ENCODE results near the gene CALML5.
"Not testable (repeated sequence)": the region's sequence is repeated elsewhere in the genome, so short reads cannot be mapped to it uniquely, and the experiment has no call there.

The CALML5 gene

DNA sequence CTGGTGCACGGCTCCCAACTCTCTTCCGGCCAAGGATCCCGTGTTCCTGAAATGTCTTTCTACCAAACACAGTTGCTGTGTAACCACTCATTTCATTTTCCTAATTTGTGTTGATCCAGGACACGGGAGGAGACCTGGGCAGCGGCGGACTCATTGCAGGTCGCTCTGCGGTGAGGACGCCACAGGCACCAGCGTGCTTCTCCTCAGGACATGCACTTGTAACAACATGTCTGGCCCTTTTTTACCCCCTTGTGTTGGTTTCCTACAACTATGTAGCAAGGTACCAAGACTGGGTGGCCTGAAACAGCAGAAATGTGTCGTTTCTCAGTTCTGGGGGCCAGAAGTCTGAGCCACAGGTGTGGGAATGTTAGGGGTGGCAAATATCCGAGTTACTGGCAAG lies 18.2 kb downstream of the CALML5 start:
- DNase-seq (ENCODE audit: low spot score) = no peak

DNA sequence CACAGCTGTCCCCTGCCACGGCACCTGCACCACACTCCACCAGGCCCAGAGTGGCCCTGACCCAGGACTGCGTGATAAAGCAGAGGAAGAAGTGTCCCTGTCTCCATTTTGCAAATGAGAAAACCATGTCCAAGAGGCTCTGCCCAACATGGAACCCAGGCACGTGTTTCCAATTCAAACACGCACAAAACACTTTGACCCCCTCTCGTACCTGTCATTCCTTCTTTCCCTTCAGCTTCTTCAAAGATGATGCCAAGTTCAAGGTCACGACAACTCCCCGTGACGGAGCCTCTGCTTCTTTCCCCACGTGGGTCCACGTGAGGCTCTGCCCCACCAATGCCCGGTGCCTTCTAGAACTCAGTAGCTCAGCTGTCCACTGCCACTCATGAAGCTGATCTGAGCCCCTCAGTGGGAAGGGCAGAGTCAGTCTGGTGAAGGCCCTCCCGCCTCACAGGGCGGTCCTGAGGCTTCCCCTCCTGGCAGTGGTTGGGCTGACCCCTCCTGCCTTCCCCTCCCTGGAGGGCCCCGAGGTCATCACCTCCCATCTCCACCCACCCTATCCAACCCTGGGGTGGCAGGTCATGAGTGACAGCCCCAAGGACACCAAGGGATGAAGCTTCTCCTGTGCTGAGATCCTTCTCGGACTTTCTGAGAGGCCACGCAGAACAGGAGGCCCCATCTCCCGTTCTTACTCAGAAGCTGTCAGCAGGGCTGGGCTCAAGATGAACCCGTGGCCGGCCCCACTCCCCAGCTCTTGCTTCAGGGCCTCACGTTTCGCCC lies 19.0 kb downstream of the CALML5 start:
- DNase-seq (ENCODE audit: low spot score) = no peak

DNA sequence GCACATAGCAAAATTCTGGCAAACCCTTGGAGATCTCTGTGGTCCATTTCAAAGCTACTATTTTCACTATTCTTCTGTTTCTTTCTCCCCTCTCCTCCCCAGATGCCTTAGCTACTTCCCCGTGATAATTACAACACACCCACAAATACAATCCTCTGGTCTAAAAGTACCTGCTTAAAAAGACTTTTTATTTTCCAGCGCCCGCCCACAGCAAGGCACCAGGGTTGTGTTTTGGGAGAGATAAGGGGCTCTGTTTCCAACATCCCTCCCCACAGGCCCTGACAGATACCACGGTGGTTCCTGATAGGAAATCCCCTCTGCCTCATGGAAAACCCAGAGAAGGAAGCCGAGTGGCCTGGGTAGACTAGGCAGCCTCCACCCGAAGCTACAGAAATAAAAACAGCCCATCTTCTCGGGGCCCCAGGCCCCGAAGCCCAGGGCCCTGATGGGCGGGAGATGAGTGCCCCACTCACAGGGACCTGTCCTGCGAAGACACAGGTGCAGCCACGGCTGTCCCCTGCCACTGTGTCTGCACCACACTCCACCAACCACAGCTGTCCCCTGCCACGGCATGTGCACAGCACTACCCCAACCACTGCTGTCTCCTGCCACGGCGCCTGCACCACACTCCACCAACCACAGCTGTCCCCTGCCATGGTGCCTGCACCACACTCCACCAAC lies 19.7 kb downstream of the CALML5 start:
- no peak for DNase-seq (ENCODE audit: low spot score)

DNA sequence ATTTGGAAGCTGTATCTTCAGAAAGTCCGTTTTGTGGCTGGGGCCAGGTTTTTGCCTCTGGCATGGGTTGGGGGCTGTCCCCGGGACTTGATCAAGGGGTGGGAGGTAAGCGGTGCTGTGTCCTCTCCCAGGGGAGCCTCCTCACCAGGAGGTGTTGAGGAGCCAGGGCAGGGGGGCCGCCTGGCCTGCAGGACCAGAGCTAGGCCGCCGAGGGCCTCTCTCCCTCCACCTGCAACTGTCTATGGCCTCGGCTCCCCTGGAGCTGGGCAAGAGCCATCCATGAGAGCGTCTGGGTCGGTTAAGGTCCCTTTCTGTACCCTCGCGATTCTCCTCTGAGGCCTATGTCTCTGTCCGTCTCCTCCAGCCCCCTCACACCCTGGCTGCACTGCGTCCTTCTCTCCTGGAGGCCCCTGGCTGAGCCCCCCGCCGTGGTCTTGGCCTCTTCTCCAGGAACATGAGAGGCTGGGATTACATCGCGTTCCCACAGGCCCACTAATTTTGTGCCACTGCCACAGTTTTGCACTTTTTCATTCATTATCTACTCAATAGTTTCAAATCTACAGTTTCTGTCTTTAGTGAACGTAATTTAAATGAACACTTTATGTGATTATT lies 20.6 kb downstream of the CALML5 start:
- no peak for DNase-seq (ENCODE audit: low spot score)

DNA sequence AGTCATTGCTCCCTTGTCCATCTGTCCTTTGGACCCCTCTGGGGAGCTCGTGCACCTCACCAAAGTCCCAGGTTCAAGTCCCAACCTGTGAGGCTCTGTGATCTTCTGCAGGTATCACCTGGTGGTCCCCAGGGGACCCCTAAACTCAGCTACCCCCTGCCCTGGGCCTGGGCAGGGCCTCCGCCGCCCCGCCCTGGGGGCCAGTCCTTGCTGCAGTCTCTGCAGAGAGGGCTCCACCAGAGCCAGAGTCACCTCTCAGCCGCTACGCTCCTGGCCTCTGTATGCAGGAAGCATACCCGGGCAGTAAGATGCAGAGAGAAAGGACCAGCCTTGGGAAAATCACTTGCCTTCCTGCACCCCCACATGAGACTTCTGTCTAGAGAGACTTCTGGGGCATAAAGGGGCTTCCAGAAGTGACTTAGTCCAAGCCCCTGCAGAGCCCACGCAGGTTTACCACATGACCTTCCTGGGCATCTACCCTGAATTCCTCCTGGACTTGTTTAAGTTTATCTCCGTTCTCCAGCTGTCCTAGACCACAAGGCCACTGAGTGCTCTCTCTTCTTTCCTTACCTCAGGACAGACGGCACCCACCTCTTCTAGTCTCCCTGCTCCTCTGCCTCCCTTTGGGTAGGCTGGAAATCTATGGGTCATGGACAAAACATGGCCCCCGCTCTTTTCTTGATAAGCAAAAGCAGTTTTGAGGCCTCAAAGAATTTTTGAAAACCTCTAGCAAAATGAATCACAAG lies 21.2 kb downstream of the CALML5 start:
- no peak for DNase-seq (ENCODE audit: low spot score)

DNA sequence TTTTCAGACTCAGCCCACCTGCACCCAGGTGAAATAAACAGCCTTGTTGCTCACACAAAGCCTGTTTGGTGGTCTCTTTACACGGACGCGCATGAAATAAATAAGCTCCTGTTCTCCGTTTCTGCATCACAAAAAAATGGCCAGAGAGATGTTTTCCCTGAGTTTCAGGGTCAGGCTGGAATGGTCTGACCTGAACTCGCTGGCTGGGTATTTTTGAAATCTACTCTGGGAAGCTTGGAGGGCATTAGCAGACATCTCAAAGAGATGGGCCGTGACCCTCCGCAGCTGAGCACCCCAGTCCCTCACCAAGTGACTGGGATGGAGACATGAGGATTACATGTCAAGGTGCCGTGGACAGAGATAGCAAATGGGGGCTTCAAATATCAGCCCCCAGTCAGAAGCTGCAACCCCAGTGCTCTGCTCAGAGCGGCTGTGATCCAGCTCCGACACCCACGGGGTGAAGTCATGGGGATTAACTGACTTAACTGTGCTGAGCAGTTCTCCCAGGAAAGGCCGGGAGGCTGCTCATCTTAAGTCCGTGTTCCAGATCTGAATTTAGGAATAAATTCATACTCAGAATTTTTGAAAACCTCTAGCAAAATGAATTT lies 22.3 kb downstream of the CALML5 start:
- no peak for DNase-seq (ENCODE audit: low spot score)

DNA sequence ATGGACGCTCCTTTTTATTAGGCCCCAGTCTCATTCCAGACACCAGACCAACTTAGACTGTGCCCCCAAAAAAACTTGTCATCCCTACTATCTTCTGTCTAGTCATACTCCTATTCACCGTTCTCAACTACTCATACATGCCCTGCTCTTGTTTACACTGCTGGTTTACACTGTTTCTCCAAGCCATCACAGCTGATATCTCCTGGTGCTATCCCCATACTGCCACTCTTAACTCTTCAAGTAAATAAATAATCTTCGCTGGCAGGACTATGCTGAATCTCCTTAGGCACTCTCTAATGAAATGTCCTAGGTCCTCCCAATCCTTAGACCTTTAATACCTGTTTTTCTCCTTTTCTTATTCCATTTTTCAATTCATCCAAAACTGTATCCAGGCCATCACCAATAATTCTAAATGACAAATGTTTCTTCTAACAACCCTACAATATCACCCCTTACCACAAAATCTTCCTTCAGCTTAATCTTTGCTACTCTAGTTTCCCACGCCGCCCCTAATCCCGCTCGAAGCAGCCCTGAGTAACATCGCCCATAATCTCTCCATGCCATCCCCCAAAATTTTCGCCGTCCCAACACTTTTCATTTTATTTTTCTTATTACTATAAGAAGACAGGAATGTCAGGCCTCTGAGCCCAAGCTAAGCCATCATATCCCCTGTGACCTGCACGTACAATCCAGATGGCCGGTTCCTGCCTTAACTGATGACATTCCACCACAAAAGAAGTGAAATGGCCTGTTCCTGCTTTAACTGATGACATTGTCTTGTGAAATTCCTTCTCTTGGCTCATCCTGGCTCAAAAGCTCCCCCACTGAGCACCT lies 23.2 kb downstream of the CALML5 start:
- not testable (repeated sequence) for DNase-seq (ENCODE audit: low spot score)

DNA sequence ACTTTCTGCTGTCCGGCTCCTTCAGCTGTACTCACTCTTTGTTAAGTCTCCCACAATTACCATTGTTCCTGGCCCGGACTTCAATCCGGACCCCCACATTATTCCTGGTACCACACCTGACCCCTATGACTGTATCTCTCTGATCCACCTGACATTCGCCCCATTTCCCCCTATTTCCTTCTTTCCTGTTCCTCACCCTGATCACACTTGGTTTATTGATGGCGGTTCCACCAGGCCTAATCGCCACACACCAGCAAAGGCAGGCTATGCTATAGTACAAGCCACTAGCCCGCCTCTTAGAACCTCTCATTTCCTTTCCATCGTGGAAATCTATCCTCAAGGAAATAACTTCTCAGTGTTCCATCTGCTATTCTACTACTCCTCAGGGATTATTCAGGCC lies 24.3 kb downstream of the CALML5 start:
- DNase-seq (ENCODE audit: low spot score) = not testable (repeated sequence)

DNA sequence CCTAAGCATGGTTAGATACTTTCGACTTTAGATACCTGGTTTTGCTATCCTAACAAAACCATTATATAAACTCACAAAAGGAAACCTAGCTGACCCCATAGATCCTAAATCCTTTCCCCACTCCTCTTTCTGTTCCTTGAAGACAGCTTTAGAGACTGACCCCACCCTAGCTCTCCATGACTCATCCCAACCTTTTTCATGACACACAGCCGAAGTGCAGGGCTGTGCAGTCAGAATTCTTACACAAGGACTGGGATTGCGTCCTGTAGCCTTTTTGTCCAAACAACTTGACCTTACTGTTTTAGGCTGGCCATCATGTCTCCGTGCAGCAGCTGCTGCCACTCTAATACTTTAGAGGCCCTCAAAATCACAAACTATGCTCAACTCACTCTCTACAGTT lies 24.7 kb downstream of the CALML5 start:
- DNase-seq (ENCODE audit: low spot score) = not testable (repeated sequence)

DNA sequence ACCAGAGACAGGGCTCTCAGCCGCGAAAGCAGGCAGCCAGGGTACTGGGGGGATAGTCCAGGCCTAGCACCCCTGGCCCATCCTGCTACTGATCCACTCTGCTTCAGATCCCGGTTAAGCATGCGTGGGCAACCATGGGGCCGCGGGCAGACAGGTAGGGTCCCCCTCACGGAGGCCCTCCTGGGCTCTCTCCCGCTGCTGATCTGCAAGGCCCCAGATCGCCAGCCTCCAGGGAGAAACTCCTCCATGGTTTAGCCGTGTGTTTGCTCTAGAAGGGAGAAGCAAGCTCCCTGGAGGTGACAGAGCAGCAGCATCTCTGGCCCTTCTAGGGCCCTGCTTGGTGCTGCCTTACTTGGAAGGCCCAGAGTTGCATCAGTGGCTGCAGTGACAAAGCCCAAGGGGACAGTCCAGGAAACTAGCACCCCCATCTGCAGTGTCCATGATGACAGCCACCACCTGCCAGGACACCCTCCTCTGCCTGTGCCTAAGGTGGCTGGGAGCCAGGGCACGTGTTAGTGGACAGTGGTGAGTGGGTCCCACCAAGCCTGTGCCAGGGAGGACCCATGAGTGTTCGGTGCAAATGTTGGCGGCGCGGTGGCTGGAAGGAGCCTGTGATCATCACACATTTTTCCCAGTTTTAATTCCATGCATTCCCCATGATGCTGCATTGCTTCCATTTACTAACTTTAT lies 29.2 kb downstream of the CALML5 start:
- no peak for DNase-seq (ENCODE audit: low spot score)

DNA sequence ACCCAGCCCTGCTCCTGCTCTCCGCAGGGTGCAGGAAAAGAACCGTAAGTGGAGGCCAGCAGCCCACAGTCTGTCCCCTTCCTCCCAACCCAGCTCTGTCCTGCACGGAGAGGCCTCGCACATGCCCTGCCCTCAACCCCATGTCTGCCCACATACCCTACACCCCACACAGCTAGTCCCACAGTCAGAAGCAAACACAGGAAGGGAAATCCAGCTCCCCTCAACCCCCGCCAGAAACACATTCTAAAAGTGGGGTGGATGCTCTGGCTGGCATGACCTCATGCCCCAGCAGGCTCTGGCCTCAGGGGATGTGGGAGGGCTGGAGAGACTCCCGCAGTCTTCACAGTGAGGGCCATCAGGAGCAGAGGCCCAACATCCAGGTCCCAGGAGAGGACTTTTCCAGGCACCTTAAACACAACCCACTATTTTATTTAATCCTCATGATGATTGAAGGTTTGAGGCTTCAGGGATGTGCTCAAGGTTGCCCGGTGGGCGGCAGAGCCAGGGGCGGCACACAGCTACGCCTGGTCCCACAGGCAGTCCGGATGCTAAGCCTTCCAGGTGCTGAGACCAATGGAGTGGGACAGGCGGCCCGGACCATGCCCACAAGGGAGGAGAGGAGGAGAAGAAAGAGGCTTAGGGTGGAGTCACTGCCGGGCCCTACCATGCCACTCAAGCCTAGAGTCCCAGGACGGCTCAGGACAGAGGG lies 29.9 kb downstream of the CALML5 start:
- no peak for DNase-seq (ENCODE audit: low spot score)

DNA sequence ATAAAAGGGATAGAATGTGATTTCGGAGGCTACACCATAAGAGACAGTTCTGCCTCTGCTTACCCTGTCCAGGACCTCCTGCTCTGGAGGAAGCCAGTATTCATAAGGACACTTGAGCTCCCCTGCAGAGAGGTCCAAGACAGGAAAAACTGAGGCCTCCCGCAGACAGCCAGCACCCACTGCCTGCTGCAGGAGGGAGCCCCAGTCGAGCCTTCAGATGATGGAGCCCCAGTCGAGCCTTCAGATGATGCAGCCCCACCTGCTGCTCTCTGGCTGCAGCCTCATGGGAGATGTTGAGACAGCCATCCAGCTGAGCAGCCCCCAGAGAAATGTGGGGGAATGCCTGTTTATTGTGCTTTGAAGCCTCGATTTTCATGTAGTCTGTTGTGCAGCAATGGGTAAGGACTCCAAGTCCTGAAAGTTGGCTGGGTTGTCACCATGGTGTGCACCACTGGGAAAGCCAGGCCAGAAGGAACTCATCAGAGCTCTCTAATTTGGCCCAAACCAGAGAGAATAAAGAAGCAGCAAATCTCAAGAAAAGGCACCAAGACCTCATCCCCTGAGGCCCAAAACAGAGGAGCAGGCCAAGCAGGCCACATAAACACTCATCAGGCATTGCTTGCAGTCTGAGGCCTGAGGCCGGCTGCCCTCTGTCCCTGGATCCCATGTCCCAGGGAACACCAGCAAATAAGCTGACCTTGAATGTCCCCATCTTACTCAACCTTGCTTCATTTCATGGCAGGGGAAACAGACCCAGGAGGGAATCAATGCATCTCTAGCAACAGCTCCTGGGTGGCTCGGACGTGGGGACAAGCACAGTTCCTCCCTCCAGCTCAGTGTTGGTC lies 30.9 kb downstream of the CALML5 start:
- DNase-seq (ENCODE audit: low spot score) = no peak

DNA sequence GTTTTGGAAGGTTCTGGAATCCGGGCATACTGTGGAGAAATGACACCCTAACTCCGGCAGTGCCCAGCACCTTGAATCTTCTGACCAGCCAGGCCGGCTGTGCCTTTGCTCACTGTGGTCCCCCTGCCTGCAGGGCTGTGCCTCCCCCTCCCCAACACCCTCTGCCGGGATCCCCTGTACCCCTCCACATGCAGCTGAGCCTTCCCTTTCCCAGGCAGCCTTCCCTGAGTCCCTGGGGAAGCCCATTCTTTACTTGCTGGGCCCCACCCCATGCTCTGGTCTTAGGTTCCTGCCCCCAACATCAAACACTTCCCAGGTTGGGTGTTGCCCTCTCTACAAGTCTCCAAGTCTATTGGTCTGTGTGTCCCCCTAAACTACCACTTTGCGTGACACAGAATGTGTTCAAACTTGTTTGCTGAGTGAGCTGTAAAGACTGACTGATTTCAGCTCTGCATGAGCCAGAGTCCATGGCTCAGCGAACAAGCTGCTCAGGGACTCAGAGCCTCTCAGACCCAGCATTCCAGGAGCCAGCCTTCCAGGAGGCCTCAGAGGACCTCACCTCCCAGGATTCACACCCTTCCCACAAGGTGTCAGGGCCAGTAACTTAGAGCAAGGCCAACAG lies 31.6 kb downstream of the CALML5 start:
- DNase-seq (ENCODE audit: low spot score) = no peak

DNA sequence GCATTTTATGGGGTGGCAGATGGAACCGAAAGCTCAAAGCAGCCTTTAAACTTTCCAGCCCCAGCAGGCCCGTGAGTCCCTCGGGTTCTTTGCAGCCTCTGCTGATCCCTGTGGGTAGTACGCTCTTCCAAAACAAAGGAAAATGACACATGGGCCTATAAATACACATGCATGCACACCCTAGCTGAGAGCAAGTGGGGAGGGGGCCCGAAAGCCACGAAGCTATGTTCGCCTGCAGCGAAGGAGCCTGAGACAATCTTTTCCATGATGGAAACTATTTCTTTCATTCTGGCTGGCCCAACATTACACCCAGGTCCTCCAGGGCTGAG lies 32.2 kb downstream of the CALML5 start:
- DNase-seq (ENCODE audit: low spot score) = no peak

DNA sequence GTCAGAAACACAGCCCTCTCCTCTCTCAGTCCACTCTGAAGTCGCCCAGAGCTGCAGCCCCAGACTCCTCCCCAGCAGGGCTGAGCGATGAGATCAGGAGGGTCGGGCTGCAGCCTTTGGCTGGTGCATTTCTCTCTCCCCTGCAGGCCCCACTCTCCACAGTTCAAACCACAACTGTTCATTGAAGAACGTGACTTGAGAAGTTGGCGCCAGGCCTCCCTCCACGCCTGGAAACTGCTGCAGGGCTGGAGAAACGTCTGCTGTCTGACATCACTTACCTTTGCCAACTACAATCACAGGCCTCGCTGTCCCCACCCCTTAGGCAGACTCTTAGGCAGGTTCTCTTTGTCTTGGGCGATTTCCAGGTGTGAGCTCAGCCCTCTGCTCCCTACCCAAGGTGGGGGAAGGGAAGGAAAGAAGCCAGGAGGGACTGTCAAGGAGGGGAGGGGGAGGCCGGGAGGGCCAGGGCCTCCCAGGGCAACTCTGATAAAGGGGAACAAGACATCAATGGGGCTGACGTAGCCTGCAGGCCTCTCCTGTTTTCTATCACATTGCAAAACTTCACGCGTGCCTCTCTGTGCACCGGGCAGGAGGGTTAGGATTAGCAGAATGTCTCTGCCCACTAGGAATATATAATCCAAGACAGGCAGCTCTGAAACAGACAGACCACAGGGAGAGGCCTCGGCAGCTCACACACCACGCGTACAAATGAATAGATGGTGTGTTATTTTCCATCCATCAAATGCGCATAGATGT lies 32.7 kb downstream of the CALML5 start:
- DNase-seq (ENCODE audit: low spot score) = no peak

DNA sequence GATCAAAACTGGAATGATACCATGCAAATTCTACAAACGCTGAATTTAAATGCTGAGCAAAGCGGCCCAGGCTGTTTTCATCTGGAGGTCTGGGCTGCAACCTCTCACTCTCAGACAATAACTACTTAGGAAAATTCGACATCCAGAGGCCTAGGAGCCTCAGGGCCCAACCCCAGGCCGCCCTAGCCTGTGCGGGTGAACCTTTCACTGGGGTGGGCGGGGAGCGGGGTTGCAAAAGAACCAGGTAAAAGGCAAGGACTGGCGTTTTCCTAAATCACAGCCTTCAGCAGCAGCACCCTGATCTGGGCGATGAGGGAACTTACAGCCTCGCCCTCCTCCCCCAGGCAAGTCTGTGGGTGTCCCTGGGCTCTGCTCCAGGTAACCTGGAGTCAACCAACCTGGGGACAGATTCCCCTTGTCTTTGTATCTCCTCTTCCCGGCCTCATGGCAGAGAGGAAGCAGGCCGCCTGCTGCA lies 33.4 kb downstream of the CALML5 start:
- DNase-seq (ENCODE audit: low spot score) = no peak

DNA sequence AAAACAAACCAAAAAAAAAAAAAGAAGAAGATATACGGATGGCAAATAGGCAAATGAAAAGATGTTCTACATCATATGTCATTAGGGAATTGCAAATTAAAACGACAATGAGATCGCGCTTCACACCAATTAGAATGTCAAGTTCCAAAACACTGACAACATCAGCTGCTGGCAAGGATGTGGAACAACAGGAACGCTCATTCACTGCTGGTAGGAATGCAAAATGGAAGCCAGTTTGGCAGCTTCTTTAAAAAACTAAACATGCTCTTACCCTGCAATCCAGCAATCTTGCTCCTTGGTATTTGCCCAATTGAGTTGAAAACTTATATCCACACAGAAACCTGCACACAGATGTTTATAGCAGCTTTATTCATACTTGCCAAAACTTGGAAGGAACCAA lies 34.8 kb downstream of the CALML5 start:
- no peak for DNase-seq (ENCODE audit: low spot score)

DNA sequence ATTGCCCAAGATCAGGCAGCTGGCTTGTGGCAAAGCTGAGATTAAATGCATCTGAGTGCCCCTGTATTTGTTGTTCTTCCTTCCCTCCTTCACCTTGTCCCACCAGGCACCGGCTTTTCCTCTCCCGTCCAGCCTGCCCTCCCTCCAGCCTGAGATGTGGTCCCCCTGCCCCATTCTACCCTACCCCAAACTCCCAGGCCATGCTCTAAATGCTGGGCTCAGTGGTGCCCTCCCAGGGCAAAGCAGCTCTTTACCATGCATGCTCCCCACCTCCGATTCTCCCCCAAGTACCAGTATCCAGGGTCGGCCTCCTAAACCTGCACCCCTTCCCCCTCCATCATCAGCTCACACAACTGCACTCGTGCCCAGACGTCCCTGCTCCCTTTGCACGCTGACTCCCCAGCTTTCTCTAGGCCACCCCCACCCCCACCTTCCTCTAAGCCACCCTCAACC lies 36.5 kb downstream of the CALML5 start:
- no peak for DNase-seq (ENCODE audit: low spot score)

Data from RKO (cell line).